Glomerular visceral epithelial cell (primary cell): ENCODE data around the gene CCNJL.
A peak's percentile ranks its signal among the peaks of the same experiment; 100 is the strongest.

ENCODE experiments used
- DNase-seq: peaks from one replicate; pipeline ENCODE4 v3.0.0-alpha.2; 2016; ENCODE audit errors: extremely low spot score

The CCNJL gene

DNA sequence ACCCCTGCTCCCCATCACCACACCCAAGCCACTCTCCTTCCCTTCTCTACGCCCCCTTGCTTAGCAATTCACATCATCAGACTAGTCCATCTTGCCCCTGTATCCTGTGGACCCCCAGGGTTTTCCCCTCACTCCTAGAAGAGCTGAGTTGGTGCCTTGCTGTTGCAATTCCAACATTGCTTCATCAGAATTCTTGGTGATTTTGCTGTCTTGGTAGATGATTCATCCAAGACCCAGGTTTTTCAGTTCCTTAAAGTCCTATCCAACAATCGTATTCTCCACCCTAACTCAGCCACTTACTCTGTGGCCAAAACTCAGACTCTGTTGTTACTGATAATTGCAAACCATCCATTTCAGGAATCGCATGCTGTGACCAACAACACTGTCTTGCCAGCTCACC lies 21.4 kb upstream of the CCNJL start:
- DNase-seq, result no peak

GRCh38 chr5:160330212-160330611 lies 17.8 kb upstream of the CCNJL start:
- no peak for DNase-seq

DNA sequence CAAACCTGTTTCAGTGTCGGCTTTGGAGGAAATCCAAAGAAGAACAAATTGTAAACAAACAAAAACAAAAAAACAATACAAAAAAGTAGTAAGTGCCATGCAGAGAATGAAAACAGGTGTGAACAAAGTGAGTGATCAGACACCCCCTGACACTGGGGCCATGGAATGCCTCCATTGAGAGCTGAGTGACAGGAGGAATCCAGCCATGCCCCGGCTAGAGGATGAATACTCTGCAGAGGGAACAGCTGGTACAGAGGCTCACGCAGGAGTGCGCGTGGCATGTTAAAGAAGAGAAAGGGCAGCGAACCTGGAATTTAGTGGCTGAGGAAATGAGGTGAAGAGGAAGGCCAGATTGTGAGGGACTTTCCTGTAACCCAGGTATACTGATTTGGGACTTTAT lies 15.5 kb upstream of the CCNJL start:
- no peak for DNase-seq

- no peak for DNase-seq
Measured at GRCh38 chr5:160326981-160327380, 14.6 kb upstream of the CCNJL start.

DNA sequence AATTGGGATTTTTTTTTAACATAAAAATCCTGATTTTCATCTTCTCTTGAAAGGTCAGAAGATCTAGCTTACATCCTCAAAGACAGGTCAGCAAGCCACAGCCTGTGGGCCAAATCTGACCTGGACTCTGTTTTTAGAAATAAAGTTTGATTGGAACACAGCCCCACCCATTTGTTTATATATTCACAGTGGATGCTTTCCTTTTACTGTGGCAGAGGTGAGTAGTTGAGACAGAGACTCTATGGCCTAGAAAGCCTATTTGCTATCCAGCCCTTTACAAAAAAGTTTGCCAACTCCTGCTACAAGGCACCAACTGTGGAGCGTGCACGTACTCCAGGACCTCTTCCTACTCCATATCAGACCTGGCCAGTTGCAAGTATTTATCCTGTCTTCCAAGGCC lies 13.4 kb upstream of the CCNJL start:
- no peak for DNase-seq

GRCh38 chr5:160324886-160325285 lies 12.5 kb upstream of the CCNJL start:
- no peak for DNase-seq

GRCh38 chr5:160318409-160318808 lies 6.0 kb upstream of the CCNJL start:
- DNase-seq, result no peak

DNA sequence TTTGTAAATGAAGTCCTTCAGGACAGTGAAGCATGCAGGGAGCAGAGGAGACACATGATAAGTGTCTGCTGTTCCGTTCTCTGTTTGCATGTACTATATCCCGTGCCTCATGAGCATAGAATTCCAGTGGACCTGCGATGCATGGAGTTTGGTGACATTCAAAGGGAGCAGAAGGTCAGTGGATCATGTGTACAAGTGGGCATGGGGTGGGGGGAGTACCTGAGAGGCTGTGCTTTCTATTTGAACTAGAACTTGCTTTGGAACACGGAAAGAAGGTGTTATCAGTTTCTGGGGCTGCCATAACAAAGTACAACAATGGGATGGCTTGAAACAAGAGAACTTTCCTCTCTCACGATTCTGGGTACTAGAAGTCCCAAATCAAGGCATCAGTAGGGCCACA lies 5.1 kb upstream of the CCNJL start:
- no peak for DNase-seq

DNA sequence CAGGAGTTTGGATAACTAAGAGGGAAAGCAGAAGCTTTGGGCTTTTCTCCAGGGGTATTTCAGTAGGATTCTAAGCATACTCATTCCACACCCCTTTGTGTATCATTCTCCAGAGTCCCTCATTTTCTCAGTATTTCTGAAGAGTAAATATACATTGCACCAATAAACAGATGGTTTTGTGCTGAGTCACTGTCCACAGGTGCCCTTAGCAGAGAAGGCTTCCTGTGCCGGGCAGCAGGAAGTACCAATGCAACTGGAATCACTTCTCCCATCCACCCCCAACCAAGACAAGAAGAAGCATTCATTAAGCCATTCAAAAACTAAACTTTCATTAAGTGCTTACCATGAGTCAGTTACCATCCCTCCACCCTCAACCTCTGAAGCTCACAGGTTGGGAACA lies 3.6 kb upstream of the CCNJL start:
- DNase-seq, result peak; percentile 69

DNA sequence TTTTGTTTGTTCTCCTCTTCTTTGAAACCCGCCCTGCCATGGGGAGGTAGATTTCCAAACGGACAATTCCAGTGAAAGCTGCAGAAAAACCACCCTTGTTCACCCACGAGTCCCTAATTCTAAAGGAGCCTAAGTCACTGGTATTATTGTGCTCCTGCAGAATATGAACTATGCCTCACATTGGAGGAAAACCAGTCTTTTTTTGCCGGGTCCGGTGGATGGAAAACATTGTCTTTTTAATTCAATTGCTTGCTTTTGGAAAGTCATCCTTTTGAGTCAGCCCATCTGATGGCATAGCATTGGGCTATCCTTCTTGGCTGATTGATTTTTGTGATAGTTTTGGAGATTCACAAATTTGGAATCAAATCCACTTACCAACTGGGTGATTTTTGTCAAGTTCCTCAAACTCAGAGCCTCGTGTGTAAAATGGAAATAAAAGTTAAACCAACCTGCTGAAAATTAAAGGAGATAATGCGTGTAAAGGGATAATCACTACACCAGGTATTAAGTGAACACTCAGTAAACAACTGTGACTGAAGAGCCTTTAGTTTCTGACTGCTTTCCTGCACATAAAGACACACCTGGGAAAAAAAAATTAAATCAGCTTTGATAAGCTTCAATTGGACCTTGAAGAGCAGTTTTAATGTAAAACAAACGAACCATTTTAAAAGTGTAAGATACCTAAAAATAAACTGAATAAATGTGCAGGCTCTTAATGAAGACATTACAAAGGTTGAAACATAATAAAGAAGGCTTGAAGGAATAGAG lies 780 bp upstream of the CCNJL start:
- no peak for DNase-seq

DNA sequence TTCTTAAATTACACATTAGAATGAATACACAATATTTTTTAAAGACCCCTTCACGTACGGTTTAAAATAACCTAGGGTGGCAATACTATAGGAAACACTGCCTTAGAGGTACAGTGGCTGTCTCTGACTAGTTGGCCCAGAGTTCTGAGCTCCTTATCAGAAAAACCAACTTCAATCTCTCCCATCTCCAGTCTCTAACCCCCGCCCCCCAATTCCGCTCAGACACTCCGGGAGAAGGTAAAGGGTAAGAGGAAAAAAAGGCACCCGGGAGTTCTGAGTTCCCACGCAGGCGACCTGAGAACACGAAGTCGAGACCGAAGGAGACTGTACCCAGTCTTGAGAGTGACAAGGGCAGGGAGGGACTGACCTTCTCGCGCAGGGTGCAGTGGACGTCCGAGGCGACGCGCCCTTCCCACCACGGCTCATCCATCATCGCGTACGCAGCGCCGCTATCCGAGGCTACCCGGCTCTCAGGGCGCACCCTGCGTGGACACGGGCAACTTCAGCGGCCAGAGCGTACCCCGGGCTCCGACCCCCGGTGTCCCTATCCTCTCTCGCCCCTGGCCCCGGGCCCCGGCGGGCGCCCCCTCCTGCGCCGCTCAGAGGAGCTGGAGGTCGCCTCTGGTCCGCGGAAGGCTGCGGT lies 752 bp downstream of the CCNJL start:
- DNase-seq, result peak; percentile 30

GRCh38 chr5:160310552-160311295 lies 1.6 kb downstream of the CCNJL start:
- no peak for DNase-seq

GRCh38 chr5:160310140-160310539 lies 2.2 kb downstream of the CCNJL start:
- DNase-seq, result no peak

DNA sequence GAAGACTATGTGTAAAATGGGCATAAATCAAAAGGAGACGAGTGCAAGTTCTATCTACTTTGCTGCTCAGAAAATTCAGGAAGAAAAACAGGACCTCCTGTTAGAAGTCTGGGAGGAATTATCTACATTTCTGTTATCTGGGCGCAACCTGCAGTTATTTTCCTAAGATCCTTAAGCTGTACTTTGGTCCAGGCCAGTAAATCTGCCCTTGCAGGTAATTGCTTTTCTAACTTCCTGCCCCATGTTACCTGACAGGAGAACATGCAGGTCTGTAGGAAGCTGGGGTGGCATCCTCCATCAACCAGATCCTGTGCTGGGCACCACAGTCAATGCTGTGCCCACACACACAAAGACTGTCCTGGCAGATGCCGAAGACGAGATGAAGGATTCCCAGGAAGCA lies 5.7 kb downstream of the CCNJL start:
- no peak for DNase-seq

- DNase-seq, result no peak
Measured at GRCh38 chr5:160305319-160305718, 7.0 kb downstream of the CCNJL start.

GRCh38 chr5:160303690-160304089 lies 8.7 kb downstream of the CCNJL start:
- DNase-seq, result no peak

DNA sequence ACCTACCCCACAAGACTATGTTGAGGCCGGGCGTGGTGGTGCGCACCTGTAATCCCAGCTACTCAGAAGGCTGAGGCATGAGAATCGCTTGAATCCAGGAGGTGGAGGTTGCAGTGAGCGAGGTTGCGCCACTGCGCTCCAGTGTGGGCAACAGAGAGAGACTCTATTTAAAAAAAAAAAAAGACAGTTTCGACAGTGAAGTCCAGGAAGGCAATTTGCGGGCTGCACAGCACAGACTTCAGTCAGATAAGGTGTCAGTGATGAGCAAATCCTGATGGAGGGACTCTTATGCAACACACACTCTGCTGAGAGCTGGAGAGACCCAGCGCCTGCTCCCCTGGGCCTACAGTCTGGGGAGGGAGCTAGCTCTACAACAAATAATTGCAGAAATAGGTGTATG lies 14.2 kb downstream of the CCNJL start:
- DNase-seq, result no peak

DNA sequence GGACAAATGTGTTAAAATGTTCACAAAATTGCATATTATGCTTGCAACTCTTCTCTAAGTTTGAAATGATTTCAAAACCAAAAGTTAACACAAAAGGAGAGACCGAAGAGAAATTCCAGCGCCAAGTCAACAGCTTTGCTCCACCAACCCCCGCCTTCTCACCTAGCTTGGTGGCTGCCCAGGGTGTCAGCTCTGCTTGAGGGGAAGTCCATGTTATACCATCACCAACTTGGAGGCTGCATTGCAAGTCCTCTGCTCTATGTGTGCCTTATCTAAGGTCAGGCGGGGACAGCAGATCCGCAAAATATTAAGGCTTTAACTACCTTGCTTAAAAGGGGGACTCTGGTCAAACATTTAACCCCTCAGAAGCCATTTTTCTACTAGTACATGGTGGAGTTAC lies 14.6 kb downstream of the CCNJL start:
- DNase-seq, result no peak

DNA sequence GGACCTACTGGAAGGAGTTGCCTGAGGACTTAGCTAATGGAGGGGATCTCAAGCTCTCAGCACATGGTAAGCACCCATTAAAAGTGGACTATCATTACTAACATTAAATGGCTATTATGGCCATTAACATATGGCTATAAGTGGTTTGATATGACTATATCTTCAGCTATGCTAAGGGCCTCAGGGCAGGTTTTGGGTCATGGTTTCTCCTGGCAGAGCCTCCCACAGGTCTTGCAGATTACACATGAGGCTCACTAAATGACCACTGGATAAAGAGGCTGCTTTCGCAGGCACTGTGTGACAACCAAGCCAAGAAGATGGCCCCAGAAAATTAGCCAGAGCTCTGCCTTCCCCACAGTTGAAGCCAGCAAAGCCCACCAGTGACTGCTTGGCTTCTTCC lies 15.4 kb downstream of the CCNJL start:
- no peak for DNase-seq

DNA sequence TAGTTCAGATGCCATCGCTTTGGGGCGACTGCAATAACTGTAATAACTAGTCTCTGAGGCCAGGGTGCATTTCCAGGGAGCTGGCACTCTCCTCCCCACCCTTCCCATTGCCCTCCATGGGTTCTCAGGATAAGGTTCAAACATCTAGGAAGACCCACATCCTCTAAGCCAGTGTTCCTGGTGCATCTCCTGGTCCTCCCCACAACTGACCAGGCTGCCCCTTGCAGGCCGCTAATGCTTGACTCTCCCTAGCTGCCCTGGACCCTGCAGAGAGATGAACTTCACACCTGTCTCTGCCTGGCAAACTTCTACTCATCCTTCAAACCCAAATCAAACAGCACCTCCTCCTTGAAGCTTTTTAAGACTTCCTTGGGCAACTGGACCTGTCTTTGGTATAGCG lies 15.9 kb downstream of the CCNJL start:
- DNase-seq, result no peak

- DNase-seq, result no peak
Measured at GRCh38 chr5:160293901-160294561, 18.3 kb downstream of the CCNJL start.

DNA sequence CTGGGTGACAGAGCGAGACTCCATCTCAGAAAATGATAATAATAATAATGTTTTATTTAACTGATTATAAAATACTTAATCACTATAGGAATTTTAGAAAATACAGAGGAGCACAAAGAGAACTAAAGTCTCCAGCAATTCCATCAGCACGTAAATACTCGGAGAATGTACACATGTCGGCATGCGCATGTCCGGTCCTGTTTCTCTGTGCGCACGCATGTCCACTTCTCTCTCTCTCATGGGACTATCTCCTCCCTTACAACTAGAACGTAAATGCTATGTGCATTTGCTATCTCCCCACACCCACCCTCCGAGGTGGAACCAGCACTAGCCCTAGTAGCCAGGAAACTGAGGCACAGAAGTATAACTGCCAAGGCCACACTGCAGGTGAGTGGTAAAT lies 19.0 kb downstream of the CCNJL start:
- DNase-seq, result no peak
